NCI-H1694 (cell line): ENCODE measurements around the gene GALNT3.
A peak's percentile ranks its signal among the peaks of the same experiment; 100 is the strongest.

Source experiments
- DNase-seq: peaks from one replicate; lab custom pipeline; 2025; lab: John Stamatoyannopoulos, UW

The GALNT3 gene

DNA sequence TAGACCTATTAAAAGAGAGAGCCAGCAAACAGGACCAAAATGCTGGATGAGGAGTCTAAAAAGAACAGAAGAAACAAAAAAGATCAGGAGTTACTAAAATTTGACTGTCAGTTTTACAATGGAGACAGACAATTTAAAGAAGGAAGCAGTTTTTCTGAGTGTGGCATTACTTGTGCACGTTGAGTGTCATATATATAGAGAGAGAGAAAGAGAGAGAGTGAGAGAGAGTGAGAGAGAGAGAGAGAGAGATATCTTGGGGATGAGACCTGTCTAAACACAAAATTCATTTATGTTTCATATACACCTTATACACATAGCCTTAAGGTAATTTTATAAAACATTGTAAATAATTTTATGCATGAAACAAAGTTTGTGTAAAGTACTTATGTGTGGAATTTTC is 2.1 kb upstream of the GALNT3 start:
- no peak for DNase-seq

GRCh38 chr2:165795011-165795410 is 964 bp upstream of the GALNT3 start:
- DNase-seq, result no peak

GRCh38 chr2:165794536-165794928 is 485 bp upstream of the GALNT3 start:
- DNase-seq, result no peak

DNA sequence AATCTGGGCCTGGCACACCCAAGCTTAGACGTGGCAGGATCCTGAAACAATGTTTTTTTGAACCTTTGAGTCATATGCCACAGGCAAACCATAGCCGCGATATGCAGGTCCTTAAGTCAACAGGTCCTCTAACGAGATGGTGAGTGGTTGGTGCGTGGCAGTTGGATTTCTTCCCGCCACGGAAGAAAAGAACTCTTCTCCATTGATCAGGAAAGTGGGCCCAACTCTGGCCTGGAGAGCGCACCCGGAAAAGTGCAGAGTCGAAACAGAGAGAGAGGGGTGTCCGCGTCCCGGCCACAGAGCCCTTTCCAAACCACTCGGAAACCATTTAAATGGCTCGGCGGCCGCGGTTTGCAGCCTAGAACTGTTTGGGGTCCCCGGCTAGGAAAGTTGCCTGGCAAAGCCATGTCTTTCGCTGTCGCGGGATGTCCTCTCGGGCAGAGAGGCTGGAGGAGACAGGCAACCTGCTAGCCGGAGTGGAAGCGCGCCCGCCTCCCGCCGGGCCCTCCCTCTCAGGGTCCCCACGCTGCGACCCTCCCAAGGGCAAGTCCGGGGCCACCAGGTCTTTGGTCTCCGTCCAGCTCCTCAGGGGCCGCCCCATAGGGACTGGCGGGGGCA is 777 bp downstream of the GALNT3 start:
- DNase-seq, result no peak

DNA sequence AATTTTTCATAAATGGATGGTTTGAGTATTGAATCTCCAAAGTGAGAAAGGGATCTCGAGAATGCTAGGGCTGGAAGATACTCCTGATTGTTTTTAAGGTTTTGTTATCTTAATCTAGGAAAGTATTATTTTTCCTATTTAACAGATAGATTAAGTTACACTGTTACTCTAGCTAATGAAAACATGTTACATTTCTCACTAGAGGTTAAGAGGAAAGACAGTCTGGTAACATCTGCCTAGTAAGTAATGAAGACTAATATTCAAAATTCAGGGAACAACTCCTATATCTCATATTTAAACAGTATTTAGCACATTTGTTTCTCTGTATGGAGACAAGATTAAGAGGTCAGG is 2.0 kb downstream of the GALNT3 start:
- DNase-seq, result no peak

GRCh38 chr2:165791421-165792103 is 2.5 kb downstream of the GALNT3 start:
- no peak for DNase-seq

DNA sequence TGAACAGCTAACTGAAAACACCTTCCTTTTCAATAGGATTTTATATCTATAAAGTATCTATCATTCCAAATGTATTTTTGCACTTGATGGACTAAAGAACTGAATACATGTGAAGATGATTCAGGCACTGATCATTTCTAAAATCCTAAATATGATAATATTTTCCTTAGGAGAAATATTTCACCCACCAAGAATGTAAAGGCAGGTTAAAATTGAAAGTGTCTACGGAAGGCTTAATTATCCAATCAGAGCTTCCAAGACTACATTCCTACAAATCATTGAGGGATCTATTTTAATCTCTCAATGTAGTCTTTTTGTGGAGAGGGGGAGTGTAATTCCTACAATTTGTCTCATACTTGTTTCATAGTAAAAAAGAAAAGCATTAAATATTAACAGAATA is 3.6 kb downstream of the GALNT3 start:
- DNase-seq, result no peak

DNA sequence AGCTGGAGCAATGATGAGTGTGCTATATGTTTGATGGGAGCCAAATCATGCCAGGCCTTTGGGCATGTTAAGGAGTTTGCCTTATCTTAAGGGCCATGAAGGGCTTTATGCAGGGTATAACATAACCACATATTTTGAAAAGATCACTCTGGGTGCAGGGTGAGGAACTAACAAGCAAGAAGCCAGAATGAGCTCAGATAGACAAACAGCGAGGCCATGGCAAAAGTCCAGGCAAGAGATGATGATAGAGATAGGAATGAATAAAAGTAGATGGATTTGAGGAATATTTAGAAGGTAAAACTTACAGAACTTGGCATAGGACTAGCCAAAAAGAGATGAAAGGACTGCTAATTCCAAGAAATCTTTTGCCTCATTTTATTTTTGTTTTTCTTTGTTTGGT is 6.7 kb downstream of the GALNT3 start:
- DNase-seq, result no peak

DNA sequence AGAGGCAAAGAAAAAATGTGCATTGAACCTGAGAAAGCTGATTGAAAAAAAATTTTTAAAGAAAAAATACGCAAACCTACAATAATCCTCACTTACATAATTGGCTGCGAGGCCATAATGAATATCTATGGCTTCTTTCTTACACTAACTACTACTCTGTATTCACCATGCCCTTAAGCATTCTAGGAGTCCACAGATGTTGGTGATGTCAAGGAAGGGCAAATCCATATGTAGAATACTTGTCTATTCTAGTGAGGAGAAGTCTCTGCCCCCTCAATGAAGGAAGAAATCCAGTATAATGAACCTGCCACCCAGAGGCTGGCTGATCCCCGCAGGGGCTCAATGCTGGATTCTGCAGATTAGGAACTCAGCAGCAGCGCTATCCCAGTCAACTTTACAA is 14.3 kb downstream of the GALNT3 start:
- DNase-seq, result no peak

DNA sequence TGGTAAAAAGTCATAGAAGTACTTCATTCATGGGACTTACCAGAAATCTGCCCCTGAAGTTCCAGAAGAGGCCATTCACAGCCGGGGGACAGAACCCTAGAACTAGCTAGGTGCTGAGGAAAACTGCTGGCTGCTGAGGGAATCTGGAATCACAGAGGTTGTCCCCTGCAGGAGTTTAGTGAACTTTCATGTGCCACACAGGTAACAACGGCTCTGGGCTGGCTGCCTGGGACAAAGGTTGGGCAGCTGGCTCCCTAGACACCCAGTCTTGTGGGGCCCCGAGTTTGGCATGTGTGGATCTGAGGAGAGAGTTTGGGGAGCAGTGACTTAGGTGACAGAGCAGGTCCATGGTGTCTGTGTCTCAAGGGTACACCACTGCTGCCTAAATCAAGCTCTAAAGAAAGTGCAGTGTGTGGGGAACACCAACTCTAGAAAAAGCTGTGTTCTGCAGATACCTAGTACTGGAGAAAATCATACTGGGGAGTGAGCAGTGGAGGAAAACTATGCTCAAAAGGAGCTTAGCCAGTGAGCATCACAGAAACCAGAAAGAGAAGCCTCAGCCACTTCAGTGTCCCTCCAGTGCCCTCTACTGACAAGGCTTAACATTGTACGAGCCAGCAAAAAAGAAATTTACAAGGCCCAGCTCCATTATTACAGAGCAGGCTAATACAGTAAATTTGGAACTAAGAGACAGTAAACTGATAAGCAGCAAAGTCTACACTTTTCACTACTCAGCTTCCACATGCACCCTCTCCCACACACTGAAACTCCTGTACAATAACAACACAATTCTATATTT is 15.2 kb downstream of the GALNT3 start:
- DNase-seq, result peak; percentile 11

- no peak for DNase-seq
These were observed 15.9 kb downstream of the GALNT3 start for GRCh38 chr2:165778187-165778556.

GRCh38 chr2:165777522-165778186 is 16.4 kb downstream of the GALNT3 start:
- no peak for DNase-seq

GRCh38 chr2:165776796-165777195 is 17.3 kb downstream of the GALNT3 start:
- DNase-seq, result no peak

DNA sequence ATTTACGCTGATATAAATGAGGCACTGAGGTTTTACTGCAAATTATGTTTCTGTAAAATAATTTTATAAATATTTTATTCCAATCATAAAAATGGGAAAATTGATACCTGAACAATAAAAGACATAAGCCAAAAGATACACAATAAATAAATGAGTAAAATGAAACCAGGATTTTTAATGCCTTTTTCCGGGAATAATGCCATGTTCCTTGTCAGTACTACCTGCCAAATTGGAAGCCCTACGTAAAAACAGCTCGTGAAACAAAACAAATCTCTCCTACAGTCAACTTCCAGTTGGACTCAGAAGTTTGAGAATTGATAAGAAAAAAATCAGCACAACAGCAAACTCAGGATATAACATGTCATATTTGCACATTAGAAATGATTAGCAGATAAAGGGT is 18.0 kb downstream of the GALNT3 start:
- DNase-seq, result no peak

DNA sequence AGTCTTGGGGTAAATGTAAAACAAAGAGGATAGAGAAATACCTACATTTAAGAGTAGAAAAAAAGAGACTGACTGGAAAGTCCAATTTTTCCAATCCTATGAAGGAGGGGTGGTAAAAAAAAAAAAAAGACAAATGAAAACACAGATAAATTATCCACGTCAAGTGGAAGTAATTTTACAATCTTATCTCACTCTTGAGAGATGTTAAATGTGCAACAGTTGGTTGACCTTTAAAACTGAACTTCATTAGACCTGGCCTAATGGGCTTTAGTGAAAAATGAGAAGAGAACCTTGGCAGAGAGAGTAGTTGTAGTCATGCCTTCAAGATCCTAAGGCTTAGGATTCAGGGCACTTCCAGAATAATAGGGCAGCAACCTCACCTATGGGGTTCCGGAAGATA is 20.4 kb downstream of the GALNT3 start:
- no peak for DNase-seq

DNA sequence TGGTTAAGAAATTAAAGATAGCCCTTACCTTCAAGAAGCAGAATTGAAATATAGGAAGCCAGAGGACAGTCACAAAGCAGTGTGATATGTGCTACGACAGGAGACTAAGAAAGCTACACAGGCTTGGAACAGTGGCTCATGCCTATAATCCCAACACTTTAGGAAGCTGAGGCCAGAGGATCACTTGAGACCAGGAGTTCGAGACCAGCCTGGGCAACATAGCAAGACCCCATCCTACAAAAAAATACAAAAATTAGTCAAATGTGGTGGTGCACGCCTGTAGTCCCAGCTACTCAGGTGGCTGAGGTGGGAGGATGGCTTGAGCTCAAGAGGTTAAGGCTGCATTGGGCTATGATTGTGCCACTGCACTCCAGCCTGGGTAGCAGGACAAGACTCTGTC is 21.9 kb downstream of the GALNT3 start:
- DNase-seq, result no peak

DNA sequence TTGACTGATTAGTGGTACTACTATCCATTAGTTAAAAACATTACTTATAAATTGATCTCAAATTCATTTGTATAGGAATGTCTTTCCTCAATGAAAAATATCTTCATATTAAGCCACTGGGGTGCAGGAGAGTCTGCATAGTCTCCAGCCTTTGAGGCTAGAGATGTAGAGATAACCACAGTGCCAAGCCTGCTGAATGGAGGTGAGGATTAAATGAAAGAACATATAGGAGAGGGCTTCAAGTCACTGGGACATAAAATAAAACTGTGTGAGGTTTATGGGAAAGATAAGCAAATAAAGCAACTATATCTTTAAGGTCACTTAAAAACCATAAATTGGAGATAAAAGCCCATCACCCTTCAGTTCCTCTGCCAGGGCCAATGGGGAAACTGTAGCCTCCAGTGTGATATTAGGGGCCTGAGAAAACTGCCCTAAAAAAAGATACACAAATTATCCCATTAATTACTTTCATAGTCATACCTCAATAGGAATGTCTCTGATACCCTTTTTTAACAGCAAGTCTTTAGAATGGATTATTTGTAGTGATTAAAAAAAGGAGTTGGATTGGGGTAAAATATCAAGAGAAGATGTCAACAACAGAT is 27.6 kb downstream of the GALNT3 start:
- DNase-seq, result no peak

GRCh38 chr2:165762723-165763122 is 31.3 kb downstream of the GALNT3 start:
- no peak for DNase-seq

DNA sequence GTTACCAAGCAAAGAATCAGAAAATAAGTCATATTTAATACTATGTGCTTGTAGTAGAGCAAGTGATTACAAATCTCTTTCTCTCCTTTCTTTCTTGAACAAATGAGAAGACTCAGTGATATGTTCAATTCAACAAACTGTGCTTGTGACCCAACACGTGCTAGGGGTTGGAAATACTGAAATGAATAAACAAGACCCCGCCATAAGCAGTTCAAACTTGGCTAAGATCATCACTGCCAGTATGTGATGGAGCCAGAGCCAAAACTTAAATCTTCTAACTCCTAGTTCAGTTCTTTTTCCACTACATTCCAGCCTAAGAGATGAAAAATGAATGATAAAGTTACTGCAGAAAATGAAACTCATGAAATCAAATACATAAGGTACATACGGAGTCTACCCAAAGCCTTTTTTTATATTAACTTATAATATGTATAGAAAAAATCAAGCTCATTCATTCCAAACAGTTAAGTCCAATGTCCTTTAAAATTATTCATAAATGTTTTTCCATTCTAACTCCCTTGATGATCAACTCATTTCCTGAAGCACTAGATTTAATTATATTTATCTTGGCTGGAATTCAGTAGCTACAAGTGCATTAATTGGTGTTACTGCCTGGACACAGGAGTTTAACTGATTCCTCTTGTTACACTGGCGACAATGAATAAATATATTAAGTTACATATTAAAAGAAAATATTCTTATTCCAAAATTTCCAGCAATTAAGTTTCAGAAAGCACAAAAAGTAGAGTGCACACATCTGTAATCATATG is 36.0 kb downstream of the GALNT3 start:
- no peak for DNase-seq

- DNase-seq, result no peak
These were observed 47.5 kb downstream of the GALNT3 start for GRCh38 chr2:165746501-165746900.

GRCh38 chr2:165745916-165746315 is 48.1 kb downstream of the GALNT3 start:
- no peak for DNase-seq

- no peak for DNase-seq
These were observed 50.6 kb downstream of the GALNT3 start for GRCh38 chr2:165743442-165743841.
